IPS DF 19.7 (cell line): ENCODE data around the gene SUSD3.

ENCODE experiments used
- DNase-seq: peaks from one replicate; pipeline ENCODE4 v3.0.0-alpha.2; 2013; ENCODE audit warnings: low read depth, low spot score

SUSD3 gene

GRCh38 chr9:93030642-93031628 lies 27.6 kb upstream of the SUSD3 start:
- DNase-seq = no peak

GRCh38 chr9:93031629-93032430 lies 26.7 kb upstream of the SUSD3 start:
- no peak for DNase-seq

- DNase-seq = no peak
These were observed 26.0 kb upstream of the SUSD3 start for GRCh38 chr9:93032545-93032944.

DNA sequence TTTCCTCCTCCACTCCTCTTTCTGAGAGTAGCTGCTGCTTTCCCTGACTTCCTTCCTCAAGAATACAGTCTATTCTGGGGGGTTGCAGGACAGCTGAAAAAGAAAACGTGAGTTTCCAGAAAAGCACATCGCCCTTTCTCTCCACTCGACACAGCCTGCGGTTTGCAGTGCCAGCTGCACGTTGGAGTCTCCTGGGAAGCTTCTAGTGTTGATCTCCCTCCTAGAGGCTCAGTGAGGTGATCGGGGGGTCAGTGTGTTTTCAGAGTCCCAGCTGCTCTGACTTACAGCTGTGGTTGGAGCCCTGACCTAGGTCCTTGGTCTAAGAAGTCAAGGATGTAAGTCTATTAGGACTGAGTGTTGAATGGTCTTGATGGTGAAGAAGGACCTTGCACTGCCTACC lies 25.0 kb upstream of the SUSD3 start:
- DNase-seq = no peak

- DNase-seq = no peak
These were observed 23.3 kb upstream of the SUSD3 start for GRCh38 chr9:93035106-93035660.

GRCh38 chr9:93035821-93036351 lies 22.6 kb upstream of the SUSD3 start:
- no peak for DNase-seq

- DNase-seq = no peak
These were observed 21.5 kb upstream of the SUSD3 start for GRCh38 chr9:93036887-93037475.

DNA sequence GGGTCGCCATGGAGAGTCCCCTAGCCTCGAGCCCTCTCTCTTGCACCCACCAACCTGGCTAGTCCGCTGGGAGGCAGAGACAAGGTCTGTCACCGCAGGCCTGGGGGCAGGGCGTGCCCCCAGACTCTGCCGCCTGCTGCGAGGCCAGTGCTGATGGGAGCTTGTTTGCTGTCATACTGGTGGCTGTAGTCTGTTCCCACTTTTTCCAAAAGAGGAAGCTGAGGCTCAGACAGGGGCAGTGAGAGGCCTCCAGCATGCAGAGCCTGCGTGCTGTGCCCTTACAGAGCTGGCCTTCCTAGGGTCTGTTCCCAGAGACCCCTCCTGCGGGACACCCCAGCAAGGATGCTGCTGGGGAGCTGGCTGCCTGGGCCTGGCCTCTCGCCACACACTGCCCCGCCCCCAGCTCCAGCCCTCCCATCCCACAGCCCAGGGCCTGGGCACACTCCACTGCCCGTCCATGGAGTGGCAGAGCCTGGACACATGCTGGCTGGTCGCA lies 21.0 kb upstream of the SUSD3 start:
- no peak for DNase-seq

- no peak for DNase-seq
These were observed 19.6 kb upstream of the SUSD3 start for GRCh38 chr9:93038918-93039317.

DNA sequence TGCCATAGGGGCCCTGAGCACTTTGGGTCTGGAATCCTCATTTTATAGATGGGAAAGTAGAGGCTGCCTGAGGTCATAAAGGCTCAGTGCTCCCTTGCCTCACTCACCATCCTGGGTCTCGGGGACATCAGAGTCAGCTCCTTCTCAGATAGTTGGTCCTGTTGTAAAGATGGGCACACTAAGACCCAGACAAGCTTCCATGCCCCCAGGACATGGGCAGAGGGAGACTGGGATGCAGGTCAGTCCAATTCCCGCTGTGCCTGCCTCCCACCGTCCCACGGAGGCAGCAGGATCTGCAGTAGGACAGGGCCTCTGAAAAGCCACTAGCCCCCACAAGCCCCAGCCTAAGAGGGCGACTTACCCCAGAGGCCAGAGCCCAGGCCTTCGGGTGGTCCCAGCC lies 19.0 kb upstream of the SUSD3 start:
- no peak for DNase-seq

- no peak for DNase-seq
These were observed 18.5 kb upstream of the SUSD3 start for GRCh38 chr9:93039976-93040375.

DNA sequence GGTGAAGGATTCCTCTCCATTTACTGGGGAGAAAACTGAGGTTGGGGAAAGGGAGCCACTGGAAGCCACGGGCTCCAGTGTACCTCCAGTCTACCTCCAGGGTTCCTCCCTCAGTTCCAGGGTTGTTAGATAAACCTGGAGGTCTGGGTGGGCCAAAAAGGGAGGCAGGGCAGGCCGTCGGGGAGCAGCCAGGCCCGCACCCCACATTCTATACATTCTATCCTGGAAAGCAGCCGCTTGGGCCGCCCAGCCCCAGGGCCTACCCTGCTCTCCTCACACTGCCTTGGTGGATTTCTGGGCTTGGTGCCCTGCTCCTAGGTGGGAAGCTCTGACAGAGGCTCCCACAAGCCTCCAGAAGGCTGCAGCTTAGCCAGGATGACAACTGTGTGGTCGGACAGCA lies 18.1 kb upstream of the SUSD3 start:
- DNase-seq = no peak

DNA sequence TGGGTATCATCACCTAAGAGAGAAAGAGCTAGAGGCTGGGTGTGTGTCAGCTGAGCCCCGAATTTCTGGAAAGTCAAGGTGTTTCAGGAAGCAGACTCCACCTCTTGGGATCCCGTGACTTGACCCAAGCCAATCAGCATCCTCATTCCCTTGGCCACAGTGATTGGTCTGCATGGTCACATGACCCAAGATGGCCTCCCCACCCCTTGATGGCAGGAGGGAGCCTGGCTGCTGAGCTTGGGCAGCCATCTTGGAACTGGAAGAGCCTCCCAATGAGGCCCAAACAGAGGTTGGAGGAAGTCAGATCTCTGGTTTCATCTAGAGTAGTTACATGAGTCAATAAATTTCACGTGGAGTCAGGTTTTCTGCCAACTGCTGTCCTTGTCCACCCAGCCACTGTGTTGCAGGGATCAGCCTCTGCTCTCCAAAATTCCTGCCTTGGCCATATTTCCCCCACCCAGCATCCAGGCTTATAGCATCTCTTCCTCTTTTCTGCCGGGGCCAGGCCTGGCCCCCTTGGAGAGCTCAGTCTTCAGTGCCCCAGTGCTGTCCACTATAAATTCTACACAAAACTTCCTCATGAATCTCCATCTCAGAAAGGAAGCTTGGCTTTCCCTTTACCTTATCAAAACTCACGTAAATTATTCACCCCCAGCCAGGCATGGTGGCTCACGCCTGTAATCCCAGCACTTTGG lies 17.2 kb upstream of the SUSD3 start:
- DNase-seq = no peak

DNA sequence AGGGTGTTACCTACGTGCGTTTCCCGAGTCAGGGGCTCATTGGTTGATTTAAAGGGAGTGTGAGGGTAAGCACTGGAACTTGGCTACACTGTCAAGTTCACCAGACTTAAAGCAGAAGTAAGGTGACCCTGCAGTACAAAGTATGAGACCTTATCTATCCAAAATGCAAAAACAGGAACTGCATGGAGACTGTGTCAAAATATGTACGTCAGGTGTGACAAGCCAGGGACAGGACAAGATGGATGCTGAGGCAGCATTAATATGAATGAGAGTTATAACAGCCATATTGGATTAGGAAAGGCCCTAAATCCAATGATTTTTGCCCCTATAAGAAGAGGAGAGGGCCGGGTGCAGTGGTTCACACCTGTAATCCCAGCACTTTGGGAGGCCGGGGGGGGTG lies 15.4 kb upstream of the SUSD3 start:
- no peak for DNase-seq

GRCh38 chr9:93045521-93045920 lies 13.0 kb upstream of the SUSD3 start:
- no peak for DNase-seq

GRCh38 chr9:93048566-93049448 lies 9.7 kb upstream of the SUSD3 start:
- DNase-seq = no peak

- DNase-seq = no peak
These were observed 9.0 kb upstream of the SUSD3 start for GRCh38 chr9:93049491-93049890.

- DNase-seq = no peak
These were observed 8.3 kb upstream of the SUSD3 start for GRCh38 chr9:93050231-93050630.

DNA sequence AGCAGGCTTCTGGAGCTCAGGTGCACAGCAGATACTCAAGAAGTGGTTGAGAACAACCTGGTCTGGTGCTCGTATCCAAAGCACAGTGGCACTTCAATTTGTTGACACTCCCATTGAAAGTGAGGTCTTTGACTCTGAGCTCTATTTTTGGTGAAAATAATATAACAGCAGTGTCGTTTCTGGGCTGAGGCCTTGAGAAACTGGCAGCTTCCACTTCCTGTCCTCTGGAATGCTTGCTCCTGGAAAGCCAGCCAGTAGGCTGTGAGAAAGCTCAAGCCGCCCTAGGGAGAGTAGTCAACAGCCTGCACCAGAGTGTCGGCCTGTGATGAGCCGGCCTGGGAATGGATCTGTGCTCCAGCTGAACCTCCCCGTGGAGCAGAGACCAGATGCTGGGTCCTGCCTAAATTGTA lies 6.8 kb upstream of the SUSD3 start:
- DNase-seq = no peak
